ENCODE data around the gene VKORC1L1.

VKORC1L1 gene

DNA sequence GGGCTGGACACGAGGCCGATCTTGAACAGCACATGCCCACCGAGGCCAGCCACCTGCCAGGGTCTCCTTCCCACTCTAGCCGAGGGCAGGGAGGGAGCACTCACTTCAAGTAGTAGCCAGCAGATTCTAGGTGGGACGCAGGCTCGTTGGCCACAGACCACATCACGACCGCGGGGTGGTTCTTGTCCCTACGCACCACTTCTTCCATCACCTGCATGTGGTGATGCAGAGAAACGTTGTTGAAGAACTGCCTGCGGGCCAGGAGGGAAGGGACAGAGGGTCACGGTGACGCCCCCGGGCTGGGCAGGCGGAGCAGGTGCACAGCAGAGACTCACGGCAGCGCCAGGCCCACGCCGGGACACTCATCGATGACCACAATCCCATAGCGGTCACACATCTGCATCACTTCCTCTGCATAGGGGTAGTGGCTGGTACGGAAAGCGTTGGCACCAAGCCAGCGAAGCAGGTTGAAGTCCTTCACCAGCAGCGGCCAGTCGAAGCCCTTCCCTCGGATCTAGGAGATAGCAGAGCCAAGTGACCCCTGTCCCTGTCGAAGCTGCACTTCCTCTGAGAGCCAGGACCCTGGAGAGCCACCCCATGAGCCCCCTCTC lies 101.4 kb downstream of the VKORC1L1 start:
- TF ChIP-seq, protein P1, sequence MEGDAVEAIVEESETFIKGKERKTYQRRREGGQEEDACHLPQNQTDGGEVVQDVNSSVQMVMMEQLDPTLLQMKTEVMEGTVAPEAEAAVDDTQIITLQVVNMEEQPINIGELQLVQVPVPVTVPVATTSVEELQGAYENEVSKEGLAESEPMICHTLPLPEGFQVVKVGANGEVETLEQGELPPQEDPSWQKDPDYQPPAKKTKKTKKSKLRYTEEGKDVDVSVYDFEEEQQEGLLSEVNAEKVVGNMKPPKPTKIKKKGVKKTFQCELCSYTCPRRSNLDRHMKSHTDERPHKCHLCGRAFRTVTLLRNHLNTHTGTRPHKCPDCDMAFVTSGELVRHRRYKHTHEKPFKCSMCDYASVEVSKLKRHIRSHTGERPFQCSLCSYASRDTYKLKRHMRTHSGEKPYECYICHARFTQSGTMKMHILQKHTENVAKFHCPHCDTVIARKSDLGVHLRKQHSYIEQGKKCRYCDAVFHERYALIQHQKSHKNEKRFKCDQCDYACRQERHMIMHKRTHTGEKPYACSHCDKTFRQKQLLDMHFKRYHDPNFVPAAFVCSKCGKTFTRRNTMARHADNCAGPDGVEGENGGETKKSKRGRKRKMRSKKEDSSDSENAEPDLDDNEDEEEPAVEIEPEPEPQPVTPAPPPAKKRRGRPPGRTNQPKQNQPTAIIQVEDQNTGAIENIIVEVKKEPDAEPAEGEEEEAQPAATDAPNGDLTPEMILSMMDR (IDR thresholded peaks at IDR 0.05; ENCODE audit: low read depth, low read length, missing control alignments), result no peak
- Histone ChIP-seq H3K27ac (no peak overlapping the region), H3K4me3 (ENCODE audit: low read depth, low read length) (no peak overlapping the region), H3K36me3 (replicated peaks) (peaks cover 19% of the 10 kb centered on the region), H3K27me3 (replicated peaks) (no peaks in the 10 kb centered on the region)
- no peak for DNase-seq
- in situ Hi-C loops (cut with HindIII; ENCODE audit: low pct_ligation_motif_present, low sequenced_read_pairs), result no loop called here

DNA sequence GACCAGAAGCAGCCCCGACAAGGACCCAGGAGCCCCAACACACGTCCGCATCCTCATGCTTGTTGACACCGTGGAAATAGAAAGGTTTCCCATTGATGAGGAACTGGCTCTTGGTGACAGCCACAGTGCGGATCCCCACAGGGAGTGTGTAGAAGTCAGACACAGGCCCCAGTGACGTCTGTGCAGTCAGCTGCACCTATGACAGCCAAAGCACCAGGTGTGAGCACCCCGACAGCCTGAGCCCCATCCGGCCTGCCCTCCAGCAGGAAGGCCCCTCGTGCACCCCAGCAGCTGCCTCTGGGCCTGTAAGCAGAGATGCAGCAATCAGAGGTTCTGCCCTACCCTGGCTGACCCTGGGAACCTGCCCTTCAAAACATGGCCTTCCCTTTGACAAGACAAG lies 102.0 kb downstream of the VKORC1L1 start:
- in situ Hi-C loops (cut with HindIII; ENCODE audit: low pct_ligation_motif_present, low sequenced_read_pairs), result no loop called here
- no peak overlapping the region for H3K4me3 ChIP-seq (ENCODE audit: low read depth, low read length)
- no peak overlapping the region for H3K27ac ChIP-seq
- H3K36me3 ChIP-seq (replicated peaks), result peaks cover 18% of the 10 kb centered on the region
- TF ChIP-seq, protein P1 (IDR thresholded peaks at IDR 0.05; ENCODE audit: low read depth, low read length, missing control alignments), result no peak
- H3K27me3 ChIP-seq (replicated peaks), result no peaks in the 10 kb centered on the region
- DNase-seq, result no peak

DNA sequence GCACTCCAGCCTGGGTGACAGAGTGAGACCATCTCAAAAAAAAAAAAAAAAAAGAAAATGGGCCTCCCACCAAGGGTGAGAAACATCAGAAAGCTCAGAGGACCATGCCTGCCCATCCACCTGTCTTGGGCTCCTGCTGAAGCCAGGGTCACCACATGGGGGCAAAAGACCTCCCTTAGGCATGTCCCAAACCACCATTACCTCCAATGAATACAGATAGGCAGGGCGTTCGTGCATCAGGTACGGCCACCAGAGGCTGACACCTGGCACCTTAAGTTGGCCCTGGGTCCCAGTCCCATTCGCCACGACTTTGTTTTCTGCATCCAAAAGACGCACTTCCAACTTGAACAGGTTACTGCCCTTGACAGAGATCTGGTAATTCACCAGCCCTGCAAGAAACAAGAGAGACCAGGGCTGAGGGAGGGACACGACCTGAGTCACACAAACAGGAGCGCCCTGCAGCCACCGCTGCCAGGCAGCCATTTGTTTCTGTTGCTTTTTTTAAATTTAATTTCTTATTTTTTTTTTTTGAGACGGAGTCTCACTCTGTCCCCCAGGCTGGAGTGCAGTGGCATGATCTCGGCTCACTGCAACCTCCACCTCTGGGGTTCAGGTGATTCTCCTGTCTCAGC lies 103.1 kb downstream of the VKORC1L1 start:
- in situ Hi-C loops (cut with HindIII; ENCODE audit: low pct_ligation_motif_present, low sequenced_read_pairs), result no loop called here
- Histone ChIP-seq H3K4me3 (ENCODE audit: low read depth, low read length) (no peak overlapping the region), H3K36me3 (replicated peaks) (peaks cover 13% of the 10 kb centered on the region), H3K27ac (no peak overlapping the region), H3K27me3 (replicated peaks) (no peaks in the 10 kb centered on the region)
- no peak for DNase-seq
- TF ChIP-seq, protein P1 (IDR thresholded peaks at IDR 0.05; ENCODE audit: low read depth, low read length, missing control alignments), result no peak

DNA sequence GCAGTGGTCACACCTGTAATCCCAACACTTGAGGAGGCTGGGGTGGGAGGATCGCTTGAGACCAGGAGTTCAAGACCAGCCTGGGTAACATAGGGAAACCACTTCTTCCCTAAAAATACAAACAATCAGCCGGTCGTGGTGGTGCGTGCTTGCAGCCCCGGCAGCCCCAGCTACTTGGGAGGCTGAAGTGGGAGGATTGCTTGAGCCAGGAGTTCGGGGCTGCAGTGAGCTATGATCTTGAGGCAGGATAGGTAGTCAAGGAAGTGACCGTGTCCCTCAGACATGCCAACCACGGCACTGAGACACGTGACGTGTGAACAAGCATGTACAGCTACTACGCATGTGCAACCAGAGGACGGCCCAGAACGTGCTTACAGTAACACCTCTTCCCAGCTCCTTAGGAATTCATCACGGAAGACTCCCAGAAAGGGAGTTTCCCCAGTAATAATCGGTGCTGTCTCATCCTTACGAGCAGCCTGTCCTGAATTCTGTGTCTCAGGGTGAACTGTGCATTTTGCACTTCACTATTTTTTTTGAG lies 103.9 kb downstream of the VKORC1L1 start:
- Histone ChIP-seq H3K27ac (no peak overlapping the region), H3K4me3 (ENCODE audit: low read depth, low read length) (no peak overlapping the region), H3K27me3 (replicated peaks) (no peaks in the 10 kb centered on the region), H3K36me3 (replicated peaks) (peaks cover 13% of the 10 kb centered on the region)
- in situ Hi-C loops (cut with HindIII; ENCODE audit: low pct_ligation_motif_present, low sequenced_read_pairs), result no loop called here
- TF ChIP-seq, protein P1 (IDR thresholded peaks at IDR 0.05; ENCODE audit: low read depth, low read length, missing control alignments), result no peak
- no peak for DNase-seq

DNA sequence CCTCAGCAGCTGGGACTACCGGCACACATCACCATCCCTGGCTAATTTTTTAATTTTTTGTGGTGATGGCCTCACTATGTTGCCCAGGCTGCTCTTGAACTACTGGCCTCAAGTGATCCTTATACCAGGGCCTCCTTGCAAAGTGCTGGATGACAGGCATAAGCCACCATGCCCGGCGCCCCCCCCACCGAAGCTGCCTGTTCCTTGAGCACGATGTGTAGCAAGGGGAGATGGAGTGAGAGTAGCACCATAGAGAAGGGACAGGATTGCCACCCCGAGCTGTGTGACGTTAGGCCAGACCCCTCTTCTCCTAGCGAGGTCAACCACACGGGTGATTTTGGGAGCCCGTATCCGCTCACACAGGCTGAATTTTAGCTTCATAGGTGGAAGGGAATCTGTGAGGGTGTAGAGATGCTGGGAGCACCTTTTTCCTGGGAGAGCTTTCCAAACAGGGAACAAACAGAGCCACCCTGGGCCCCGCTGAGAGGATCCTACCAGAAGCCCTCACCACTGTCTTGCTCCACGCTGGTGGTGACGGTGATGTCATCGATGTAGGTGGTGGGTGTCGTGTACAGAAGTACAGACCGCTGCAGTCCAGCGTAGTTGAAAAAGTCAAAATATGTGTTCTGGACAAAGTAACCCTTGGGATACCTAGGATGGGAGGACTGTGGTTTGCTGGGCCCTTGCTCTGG lies 106.2 kb downstream of the VKORC1L1 start:
- Histone ChIP-seq H3K36me3 (replicated peaks) (peaks cover 4% of the 10 kb centered on the region), H3K27ac (no peak overlapping the region), H3K27me3 (replicated peaks) (no peaks in the 10 kb centered on the region), H3K4me3 (ENCODE audit: low read depth, low read length) (no peak overlapping the region)
- in situ Hi-C loops (cut with HindIII; ENCODE audit: low pct_ligation_motif_present, low sequenced_read_pairs), result no loop called here
- TF ChIP-seq, protein P1 (IDR thresholded peaks at IDR 0.05; ENCODE audit: low read depth, low read length, missing control alignments), result no peak
- no peak for DNase-seq
